GM23338 (cell line): ENCODE measurements around the gene ZBTB40. TPM values are rescaled to one million over a fixed set of nuclear protein-coding genes. Genes with fewer than 3 reads are reported as not detected.

Experiments used
- ATAC-seq: fragments of 200-7000 bp; cut with Tn5 transposase; 3 replicates; pipeline ENCODE4 v1.9.1; 2020
- DNase-seq: peaks from one replicate; pipeline ENCODE4 v3.0.0-alpha.2; 2015; ENCODE audit warnings: low spot score
- H2AFZ ChIP-seq: fragments of 200-600 bp; sonication (generic); 2 replicates; pipeline ENCODE4 v1.8.0; 2016; ENCODE audit warnings: antibody characterized with exemption, mild to moderate bottlenecking, moderate library complexity
- H3F3A ChIP-seq: fragments of 200-600 bp; sonication (generic); replicated peaks from 2 replicates; pipeline ENCODE4 v1.8.0; 2017; ENCODE audit warnings: antibody characterized with exemption, mixed run types, low read depth
- H3K27ac ChIP-seq: fragments of 200-600 bp; sonication (generic); 2 replicates; pipeline ENCODE4 v1.6.1; 2016; ENCODE audit warnings: low read depth
- H3K27me3 ChIP-seq: fragments of 200-600 bp; sonication (generic); 2 replicates; pipeline ENCODE4 v1.8.0; 2016; ENCODE audit warnings: mild to moderate bottlenecking, mixed run types, moderate library complexity; ENCODE audit not compliant: insufficient read depth
- H3K36me3 ChIP-seq: fragments of 200-600 bp; sonication (generic); 2 replicates; pipeline ENCODE4 v1.8.0; 2016; ENCODE audit warnings: mild to moderate bottlenecking; ENCODE audit not compliant: insufficient read depth
- H3K4me1 ChIP-seq: fragments of 200-600 bp; sonication (generic); 2 replicates; pipeline ENCODE4 v1.8.0; 2016; ENCODE audit warnings: mild to moderate bottlenecking, moderate library complexity; ENCODE audit not compliant: insufficient read depth
- H3K4me2 ChIP-seq: fragments of 200-600 bp; sonication (generic); 2 replicates; pipeline ENCODE4 v1.7.1; 2017; ENCODE audit warnings: mixed run types
- H3K4me3 ChIP-seq: fragments of 200-600 bp; sonication (generic); 2 replicates; pipeline ENCODE4 v1.6.1; 2016; ENCODE audit warnings: mixed run types
- H3K79me2 ChIP-seq: fragments of 200-600 bp; sonication (generic); replicated peaks from 2 replicates; pipeline ENCODE4 v1.8.0; 2017; ENCODE audit warnings: mild to moderate bottlenecking; ENCODE audit not compliant: insufficient read depth
- H3K9me2 ChIP-seq: fragments of 200-600 bp; sonication (generic); 2 replicates; pipeline ENCODE4 v1.8.0; 2017; ENCODE audit not compliant: insufficient read depth
- H4K20me1 ChIP-seq: fragments of 200-600 bp; sonication (generic); replicated peaks from 2 replicates; pipeline ENCODE4 v1.8.0; 2017; ENCODE audit warnings: mild to moderate bottlenecking; ENCODE audit not compliant: insufficient read depth
- H3K27ac Mint-ChIP-seq: 2 replicates; pipeline ENCODE4 v1.8.0; 2020; ENCODE audit warnings: inconsistent platforms, mild to moderate bottlenecking, moderate library complexity, mixed read lengths
- H3K27me3 Mint-ChIP-seq: 3 replicates; pipeline ENCODE4 v1.8.0; 2022; ENCODE audit warnings: low read depth, mild to moderate bottlenecking, moderate library complexity, mixed read lengths, inconsistent platforms; ENCODE audit not compliant: insufficient read depth, poor library complexity
- H3K36me3 Mint-ChIP-seq: 3 replicates; pipeline ENCODE4 v1.8.0; 2021; ENCODE audit warnings: low read depth, mild to moderate bottlenecking, inconsistent platforms, moderate library complexity, mixed read lengths
- H3K4me1 Mint-ChIP-seq: 3 replicates; pipeline ENCODE4 v1.8.0; 2020; ENCODE audit warnings: mild to moderate bottlenecking, inconsistent platforms, mixed read lengths
- H3K4me3 Mint-ChIP-seq: 3 replicates; pipeline ENCODE4 v1.8.0; 2021; ENCODE audit warnings: moderate library complexity, mild to moderate bottlenecking, inconsistent platforms, mixed read lengths
- H3K9me3 Mint-ChIP-seq: 3 replicates; pipeline ENCODE4 v1.8.0; 2020; ENCODE audit warnings: moderate library complexity, mild to moderate bottlenecking, inconsistent platforms, mixed read lengths
- CREB1 ChIP-seq: fragments of 250-450 bp; sonication (Bioruptor Pico); IDR thresholded peaks from 2 replicates; pipeline ENCODE4 v1.5.0; 2020; ENCODE audit warnings: low read depth, mild to moderate bottlenecking, moderate library complexity
- ETS1 ChIP-seq: IDR thresholded peaks from 2 replicates; pipeline ENCODE4 v1.6.1; 2016; ENCODE audit warnings: antibody characterized with exemption
- EZH2 ChIP-seq: fragments of 200-600 bp; sonication (generic); IDR thresholded peaks from one replicate; pipeline ENCODE4 v1.8.0; 2017; ENCODE audit warnings: antibody characterized with exemption, mild to moderate bottlenecking, low read depth; ENCODE audit not compliant: unreplicated experiment
- EZH2phosphoT487 ChIP-seq: fragments of 200-600 bp; sonication (generic); IDR thresholded peaks from one replicate; pipeline ENCODE4 v1.8.1; 2018; ENCODE audit warnings: antibody characterized with exemption; ENCODE audit not compliant: unreplicated experiment
- JUNB ChIP-seq: IDR thresholded peaks from one replicate; pipeline ENCODE4 v1.6.1; 2016; ENCODE audit warnings: antibody characterized with exemption; ENCODE audit not compliant: unreplicated experiment
- NANOG ChIP-seq: IDR thresholded peaks from 2 replicates; pipeline ENCODE4 v1.6.1; 2016; ENCODE audit warnings: antibody characterized with exemption, borderline replicate concordance
- POLR2AphosphoS5 ChIP-seq: IDR thresholded peaks from 2 replicates; pipeline ENCODE4 v1.6.1; 2016; ENCODE audit warnings: antibody characterized with exemption, low read depth
- STAT1 ChIP-seq: IDR thresholded peaks from one replicate; pipeline ENCODE4 v1.6.1; 2016; ENCODE audit warnings: antibody characterized with exemption; ENCODE audit not compliant: unreplicated experiment
- ZNF114 ChIP-seq: fragments of 250-450 bp; sonication (Bioruptor Pico); IDR thresholded peaks from 2 replicates; pipeline ENCODE4 v1.5.0; 2020; ENCODE audit warnings: mild to moderate bottlenecking, moderate library complexity
- ZNF331 ChIP-seq: fragments of 250-450 bp; sonication (Bioruptor Pico); IDR thresholded peaks from 2 replicates; pipeline ENCODE4 v1.5.0; 2020; ENCODE audit warnings: low read depth, mild to moderate bottlenecking, moderate library complexity
- ZNF462 ChIP-seq: fragments of 250-450 bp; sonication (Bioruptor Pico); IDR thresholded peaks from 2 replicates; pipeline ENCODE4 v1.5.0; 2020; ENCODE audit warnings: mild to moderate bottlenecking, moderate library complexity
- polyA plus RNA-seq: library from polyadenylated mRNA; unstranded; fragments of >200 nt; fragmentation: Nextera tagmentation; extraction: Ambion mirVana; gene quantifications from 2 replicates; pipeline ENCODE4 v1.2.1, GENCODE V29; 2016
- total RNA-seq: library from RNA; depleted of rRNA; stranded (reverse); fragments of >200 nt; shearing (Covaris generic); gene quantifications from 2 replicates; pipeline ENCODE4 v1.2.3, GENCODE V29; 2014
- TF ChIP-seq, protein P1 (sequence below), 2 experiments: fragments of 200-600 bp in 1 of 2; sonication (generic) in 1 of 2; conservative IDR thresholded peaks; 2 replicates each; pipeline versions ENCODE4 v1.5.1 to v1.6.1; 2016 to 2017; ENCODE audit warnings: antibody characterized with exemption in 2 of 2, low read depth in 2 of 2, mild to moderate bottlenecking in 2 of 2, moderate library complexity in 1 of 2
- TF ChIP-seq, protein P2 (sequence below): IDR thresholded peaks from one replicate; pipeline ENCODE4 v1.6.1; 2018; ENCODE audit warnings: antibody characterized with exemption; ENCODE audit not compliant: unreplicated experiment

Gene ZBTB40
- total and polyA plus RNA-seq, 2 experiments from 2014 or later = 3.1 to 22.7 TPM

DNA sequence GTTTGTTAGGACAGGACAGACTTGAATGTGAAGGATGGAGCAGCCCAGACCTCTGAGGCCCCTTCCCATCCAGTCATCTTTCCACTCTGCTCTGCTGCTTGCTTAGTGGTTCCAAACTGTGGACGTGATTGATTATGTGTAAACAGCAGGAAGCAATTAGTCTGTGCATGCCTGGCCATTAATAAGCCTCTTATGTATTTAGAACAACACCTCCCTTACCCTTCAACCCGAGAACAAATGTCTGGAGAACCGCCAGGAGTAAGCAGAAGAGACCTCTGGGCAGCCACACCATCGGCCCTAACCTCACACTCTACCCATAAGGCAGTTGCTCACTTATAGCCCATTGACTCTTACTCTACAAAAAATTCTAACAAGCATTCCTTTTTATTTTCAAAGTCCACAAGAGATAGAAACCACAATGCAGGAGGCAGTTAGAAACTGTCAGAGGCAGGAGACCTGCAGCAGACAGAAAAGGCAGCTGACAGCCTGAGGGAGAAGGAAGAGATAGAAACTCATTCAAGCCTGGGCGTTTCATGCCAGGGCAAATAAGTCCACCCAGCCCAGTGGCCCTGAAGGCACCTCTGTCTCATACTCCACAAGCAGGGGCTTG, 105.8 kb downstream of the ZBTB40 start:
- H3K4me1 ChIP-seq = peaks cover 28% of the 10 kb centered on the region
- H3F3A ChIP-seq = no peaks in the 10 kb centered on the region
- no peaks in the 10 kb centered on the region for H4K20me1 ChIP-seq
- H2AFZ ChIP-seq = no peak overlapping the region
- peaks cover 14% of the 10 kb centered on the region for H3K27me3 ChIP-seq
- Mint-ChIP-seq H3K4me3 (no peak overlapping the region; the same call in 2 of the 3 replicates), H3K4me1 (peaks cover 36% of the 10 kb centered on the region), H3K27me3 (peaks cover 43% of the 10 kb centered on the region), H3K27ac (no peak overlapping the region), H3K36me3 (no peaks in the 10 kb centered on the region), H3K9me3 (no peaks in the 10 kb centered on the region)
- no peak overlapping the region for H3K4me2 ChIP-seq
- H3K4me3 ChIP-seq = no peak overlapping the region
- H3K36me3 ChIP-seq = no peaks in the 10 kb centered on the region
- ATAC-seq (no peak), DNase-seq (no peak)
- no peaks in the 10 kb centered on the region for H3K9me2 ChIP-seq
- no peak overlapping the region for H3K27ac ChIP-seq
- no peaks in the 10 kb centered on the region for H3K79me2 ChIP-seq
- TF ChIP-seq STAT1 = no peak
- no peak for TF ChIP-seq NANOG
- TF ChIP-seq, protein P1, sequence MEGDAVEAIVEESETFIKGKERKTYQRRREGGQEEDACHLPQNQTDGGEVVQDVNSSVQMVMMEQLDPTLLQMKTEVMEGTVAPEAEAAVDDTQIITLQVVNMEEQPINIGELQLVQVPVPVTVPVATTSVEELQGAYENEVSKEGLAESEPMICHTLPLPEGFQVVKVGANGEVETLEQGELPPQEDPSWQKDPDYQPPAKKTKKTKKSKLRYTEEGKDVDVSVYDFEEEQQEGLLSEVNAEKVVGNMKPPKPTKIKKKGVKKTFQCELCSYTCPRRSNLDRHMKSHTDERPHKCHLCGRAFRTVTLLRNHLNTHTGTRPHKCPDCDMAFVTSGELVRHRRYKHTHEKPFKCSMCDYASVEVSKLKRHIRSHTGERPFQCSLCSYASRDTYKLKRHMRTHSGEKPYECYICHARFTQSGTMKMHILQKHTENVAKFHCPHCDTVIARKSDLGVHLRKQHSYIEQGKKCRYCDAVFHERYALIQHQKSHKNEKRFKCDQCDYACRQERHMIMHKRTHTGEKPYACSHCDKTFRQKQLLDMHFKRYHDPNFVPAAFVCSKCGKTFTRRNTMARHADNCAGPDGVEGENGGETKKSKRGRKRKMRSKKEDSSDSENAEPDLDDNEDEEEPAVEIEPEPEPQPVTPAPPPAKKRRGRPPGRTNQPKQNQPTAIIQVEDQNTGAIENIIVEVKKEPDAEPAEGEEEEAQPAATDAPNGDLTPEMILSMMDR (conservative IDR thresholded peaks at IDR 0.05; ENCODE audit: low read depth in 2 of 2) = no peak
- no peak for TF ChIP-seq ZNF114 (CRISPR knock-in tag)
- no peak for TF ChIP-seq CREB1 (CRISPR knock-in tag)
- no peak for TF ChIP-seq POLR2AphosphoS5
- TF ChIP-seq ETS1 = no peak
- TF ChIP-seq EZH2phosphoT487 = no peak
- TF ChIP-seq, protein P2, sequence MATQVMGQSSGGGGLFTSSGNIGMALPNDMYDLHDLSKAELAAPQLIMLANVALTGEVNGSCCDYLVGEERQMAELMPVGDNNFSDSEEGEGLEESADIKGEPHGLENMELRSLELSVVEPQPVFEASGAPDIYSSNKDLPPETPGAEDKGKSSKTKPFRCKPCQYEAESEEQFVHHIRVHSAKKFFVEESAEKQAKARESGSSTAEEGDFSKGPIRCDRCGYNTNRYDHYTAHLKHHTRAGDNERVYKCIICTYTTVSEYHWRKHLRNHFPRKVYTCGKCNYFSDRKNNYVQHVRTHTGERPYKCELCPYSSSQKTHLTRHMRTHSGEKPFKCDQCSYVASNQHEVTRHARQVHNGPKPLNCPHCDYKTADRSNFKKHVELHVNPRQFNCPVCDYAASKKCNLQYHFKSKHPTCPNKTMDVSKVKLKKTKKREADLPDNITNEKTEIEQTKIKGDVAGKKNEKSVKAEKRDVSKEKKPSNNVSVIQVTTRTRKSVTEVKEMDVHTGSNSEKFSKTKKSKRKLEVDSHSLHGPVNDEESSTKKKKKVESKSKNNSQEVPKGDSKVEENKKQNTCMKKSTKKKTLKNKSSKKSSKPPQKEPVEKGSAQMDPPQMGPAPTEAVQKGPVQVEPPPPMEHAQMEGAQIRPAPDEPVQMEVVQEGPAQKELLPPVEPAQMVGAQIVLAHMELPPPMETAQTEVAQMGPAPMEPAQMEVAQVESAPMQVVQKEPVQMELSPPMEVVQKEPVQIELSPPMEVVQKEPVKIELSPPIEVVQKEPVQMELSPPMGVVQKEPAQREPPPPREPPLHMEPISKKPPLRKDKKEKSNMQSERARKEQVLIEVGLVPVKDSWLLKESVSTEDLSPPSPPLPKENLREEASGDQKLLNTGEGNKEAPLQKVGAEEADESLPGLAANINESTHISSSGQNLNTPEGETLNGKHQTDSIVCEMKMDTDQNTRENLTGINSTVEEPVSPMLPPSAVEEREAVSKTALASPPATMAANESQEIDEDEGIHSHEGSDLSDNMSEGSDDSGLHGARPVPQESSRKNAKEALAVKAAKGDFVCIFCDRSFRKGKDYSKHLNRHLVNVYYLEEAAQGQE = no peak
- no peak for TF ChIP-seq EZH2
- TF ChIP-seq ZNF462 (CRISPR knock-in tag) = no peak
- no peak for TF ChIP-seq JUNB
- TF ChIP-seq ZNF331 (CRISPR knock-in tag) = no peak
